ENCODE data around the gene NOTUM. TPM values are rescaled to one million over a fixed set of nuclear protein-coding genes. Genes with fewer than 3 reads are reported as not detected.

NOTUM gene
- total and polyA plus RNA-seq, 2 experiments from 2014 or later: 0.29 to 1.6 TPM

DNA sequence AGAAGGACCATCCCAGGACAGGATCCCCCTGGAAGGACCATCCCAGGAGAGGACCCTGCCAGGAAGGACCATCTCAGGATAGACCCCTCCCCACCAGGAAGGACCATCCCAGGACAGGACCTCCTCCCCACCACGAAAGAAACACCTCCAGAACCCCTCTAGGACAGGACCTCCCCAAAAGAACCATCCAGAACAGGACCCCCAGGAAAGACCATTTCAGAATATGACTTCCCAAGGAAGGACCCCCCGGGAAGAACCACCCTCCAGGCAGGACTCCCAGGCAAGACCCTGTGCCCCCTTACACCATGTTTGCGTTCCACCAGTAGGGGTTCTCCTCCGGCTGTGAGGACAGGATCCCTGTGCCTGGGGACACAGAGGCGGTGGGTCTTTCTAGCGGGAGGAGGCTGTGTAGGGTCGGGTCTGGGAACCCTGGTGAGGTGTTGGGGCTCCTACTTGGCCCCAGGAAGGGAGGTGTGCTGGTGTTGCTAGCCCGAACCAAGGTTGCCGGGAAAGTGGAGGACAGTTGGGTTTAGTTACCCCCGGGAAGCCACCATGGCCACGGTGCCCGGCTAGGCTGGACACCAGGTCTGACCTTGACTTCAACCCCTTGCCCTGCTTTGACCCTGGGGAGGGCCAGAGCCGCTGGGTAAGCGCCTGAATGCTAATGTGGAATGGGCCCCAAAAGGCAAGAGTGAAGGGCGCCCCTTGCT is 2.2 kb downstream of the NOTUM start:
- Mint-ChIP-seq H3K4me1 (no peaks in the 10 kb centered on the region; the same call in 2 of the 3 replicates), H3K9me3 (peaks cover 3% of the 10 kb centered on the region; the same call in 1 of the 3 replicates), H3K4me3 (peak overlapping the region; percentile 25; the same call in 1 of the 3 replicates), H3K36me3 (ENCODE audit: low read depth) (no peaks in the 10 kb centered on the region; the same call in 2 of the 3 replicates), H3K27me3 (ENCODE audit: insufficient read depth, low read depth, poor library complexity) (peaks cover 53% of the 10 kb centered on the region), H3K27ac (no peak overlapping the region)
- no peak overlapping the region for H3K27ac ChIP-seq (ENCODE audit: low read depth)
- H3F3A ChIP-seq (replicated peaks; ENCODE audit: low read depth): peaks cover 12% of the 10 kb centered on the region
- H3K79me2 ChIP-seq (replicated peaks; ENCODE audit: insufficient read depth): no peaks in the 10 kb centered on the region
- ATAC-seq (no peak), DNase-seq (ENCODE audit: low spot score) (no peak)
- TF ChIP-seq EZH2phosphoT487 (IDR thresholded peaks at IDR 0.05; ENCODE audit: unreplicated experiment) (no peak), POLR2AphosphoS5 (IDR thresholded peaks at IDR 0.05; ENCODE audit: low read depth) (no peak), STAT1 (IDR thresholded peaks at IDR 0.05; ENCODE audit: unreplicated experiment) (no peak), ZNF331 (CRISPR knock-in tag; IDR thresholded peaks at IDR 0.05; ENCODE audit: low read depth) (no peak), CREB1 (CRISPR knock-in tag; IDR thresholded peaks at IDR 0.05; ENCODE audit: low read depth) (no peak), JUNB (IDR thresholded peaks at IDR 0.05; ENCODE audit: unreplicated experiment) (no peak), EZH2 (IDR thresholded peaks at IDR 0.05; ENCODE audit: low read depth, unreplicated experiment) (no peak), NANOG (IDR thresholded peaks at IDR 0.05; ENCODE audit: borderline replicate concordance) (no peak), ZNF114 (CRISPR knock-in tag; IDR thresholded peaks at IDR 0.05) (no peak)
- TF ChIP-seq, protein P1, sequence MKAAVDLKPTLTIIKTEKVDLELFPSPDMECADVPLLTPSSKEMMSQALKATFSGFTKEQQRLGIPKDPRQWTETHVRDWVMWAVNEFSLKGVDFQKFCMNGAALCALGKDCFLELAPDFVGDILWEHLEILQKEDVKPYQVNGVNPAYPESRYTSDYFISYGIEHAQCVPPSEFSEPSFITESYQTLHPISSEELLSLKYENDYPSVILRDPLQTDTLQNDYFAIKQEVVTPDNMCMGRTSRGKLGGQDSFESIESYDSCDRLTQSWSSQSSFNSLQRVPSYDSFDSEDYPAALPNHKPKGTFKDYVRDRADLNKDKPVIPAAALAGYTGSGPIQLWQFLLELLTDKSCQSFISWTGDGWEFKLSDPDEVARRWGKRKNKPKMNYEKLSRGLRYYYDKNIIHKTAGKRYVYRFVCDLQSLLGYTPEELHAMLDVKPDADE (IDR thresholded peaks at IDR 0.05): no peak
- TF ChIP-seq, protein P2, sequence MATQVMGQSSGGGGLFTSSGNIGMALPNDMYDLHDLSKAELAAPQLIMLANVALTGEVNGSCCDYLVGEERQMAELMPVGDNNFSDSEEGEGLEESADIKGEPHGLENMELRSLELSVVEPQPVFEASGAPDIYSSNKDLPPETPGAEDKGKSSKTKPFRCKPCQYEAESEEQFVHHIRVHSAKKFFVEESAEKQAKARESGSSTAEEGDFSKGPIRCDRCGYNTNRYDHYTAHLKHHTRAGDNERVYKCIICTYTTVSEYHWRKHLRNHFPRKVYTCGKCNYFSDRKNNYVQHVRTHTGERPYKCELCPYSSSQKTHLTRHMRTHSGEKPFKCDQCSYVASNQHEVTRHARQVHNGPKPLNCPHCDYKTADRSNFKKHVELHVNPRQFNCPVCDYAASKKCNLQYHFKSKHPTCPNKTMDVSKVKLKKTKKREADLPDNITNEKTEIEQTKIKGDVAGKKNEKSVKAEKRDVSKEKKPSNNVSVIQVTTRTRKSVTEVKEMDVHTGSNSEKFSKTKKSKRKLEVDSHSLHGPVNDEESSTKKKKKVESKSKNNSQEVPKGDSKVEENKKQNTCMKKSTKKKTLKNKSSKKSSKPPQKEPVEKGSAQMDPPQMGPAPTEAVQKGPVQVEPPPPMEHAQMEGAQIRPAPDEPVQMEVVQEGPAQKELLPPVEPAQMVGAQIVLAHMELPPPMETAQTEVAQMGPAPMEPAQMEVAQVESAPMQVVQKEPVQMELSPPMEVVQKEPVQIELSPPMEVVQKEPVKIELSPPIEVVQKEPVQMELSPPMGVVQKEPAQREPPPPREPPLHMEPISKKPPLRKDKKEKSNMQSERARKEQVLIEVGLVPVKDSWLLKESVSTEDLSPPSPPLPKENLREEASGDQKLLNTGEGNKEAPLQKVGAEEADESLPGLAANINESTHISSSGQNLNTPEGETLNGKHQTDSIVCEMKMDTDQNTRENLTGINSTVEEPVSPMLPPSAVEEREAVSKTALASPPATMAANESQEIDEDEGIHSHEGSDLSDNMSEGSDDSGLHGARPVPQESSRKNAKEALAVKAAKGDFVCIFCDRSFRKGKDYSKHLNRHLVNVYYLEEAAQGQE (IDR thresholded peaks at IDR 0.05; ENCODE audit: unreplicated experiment): no peak
- TF ChIP-seq, protein P3, sequence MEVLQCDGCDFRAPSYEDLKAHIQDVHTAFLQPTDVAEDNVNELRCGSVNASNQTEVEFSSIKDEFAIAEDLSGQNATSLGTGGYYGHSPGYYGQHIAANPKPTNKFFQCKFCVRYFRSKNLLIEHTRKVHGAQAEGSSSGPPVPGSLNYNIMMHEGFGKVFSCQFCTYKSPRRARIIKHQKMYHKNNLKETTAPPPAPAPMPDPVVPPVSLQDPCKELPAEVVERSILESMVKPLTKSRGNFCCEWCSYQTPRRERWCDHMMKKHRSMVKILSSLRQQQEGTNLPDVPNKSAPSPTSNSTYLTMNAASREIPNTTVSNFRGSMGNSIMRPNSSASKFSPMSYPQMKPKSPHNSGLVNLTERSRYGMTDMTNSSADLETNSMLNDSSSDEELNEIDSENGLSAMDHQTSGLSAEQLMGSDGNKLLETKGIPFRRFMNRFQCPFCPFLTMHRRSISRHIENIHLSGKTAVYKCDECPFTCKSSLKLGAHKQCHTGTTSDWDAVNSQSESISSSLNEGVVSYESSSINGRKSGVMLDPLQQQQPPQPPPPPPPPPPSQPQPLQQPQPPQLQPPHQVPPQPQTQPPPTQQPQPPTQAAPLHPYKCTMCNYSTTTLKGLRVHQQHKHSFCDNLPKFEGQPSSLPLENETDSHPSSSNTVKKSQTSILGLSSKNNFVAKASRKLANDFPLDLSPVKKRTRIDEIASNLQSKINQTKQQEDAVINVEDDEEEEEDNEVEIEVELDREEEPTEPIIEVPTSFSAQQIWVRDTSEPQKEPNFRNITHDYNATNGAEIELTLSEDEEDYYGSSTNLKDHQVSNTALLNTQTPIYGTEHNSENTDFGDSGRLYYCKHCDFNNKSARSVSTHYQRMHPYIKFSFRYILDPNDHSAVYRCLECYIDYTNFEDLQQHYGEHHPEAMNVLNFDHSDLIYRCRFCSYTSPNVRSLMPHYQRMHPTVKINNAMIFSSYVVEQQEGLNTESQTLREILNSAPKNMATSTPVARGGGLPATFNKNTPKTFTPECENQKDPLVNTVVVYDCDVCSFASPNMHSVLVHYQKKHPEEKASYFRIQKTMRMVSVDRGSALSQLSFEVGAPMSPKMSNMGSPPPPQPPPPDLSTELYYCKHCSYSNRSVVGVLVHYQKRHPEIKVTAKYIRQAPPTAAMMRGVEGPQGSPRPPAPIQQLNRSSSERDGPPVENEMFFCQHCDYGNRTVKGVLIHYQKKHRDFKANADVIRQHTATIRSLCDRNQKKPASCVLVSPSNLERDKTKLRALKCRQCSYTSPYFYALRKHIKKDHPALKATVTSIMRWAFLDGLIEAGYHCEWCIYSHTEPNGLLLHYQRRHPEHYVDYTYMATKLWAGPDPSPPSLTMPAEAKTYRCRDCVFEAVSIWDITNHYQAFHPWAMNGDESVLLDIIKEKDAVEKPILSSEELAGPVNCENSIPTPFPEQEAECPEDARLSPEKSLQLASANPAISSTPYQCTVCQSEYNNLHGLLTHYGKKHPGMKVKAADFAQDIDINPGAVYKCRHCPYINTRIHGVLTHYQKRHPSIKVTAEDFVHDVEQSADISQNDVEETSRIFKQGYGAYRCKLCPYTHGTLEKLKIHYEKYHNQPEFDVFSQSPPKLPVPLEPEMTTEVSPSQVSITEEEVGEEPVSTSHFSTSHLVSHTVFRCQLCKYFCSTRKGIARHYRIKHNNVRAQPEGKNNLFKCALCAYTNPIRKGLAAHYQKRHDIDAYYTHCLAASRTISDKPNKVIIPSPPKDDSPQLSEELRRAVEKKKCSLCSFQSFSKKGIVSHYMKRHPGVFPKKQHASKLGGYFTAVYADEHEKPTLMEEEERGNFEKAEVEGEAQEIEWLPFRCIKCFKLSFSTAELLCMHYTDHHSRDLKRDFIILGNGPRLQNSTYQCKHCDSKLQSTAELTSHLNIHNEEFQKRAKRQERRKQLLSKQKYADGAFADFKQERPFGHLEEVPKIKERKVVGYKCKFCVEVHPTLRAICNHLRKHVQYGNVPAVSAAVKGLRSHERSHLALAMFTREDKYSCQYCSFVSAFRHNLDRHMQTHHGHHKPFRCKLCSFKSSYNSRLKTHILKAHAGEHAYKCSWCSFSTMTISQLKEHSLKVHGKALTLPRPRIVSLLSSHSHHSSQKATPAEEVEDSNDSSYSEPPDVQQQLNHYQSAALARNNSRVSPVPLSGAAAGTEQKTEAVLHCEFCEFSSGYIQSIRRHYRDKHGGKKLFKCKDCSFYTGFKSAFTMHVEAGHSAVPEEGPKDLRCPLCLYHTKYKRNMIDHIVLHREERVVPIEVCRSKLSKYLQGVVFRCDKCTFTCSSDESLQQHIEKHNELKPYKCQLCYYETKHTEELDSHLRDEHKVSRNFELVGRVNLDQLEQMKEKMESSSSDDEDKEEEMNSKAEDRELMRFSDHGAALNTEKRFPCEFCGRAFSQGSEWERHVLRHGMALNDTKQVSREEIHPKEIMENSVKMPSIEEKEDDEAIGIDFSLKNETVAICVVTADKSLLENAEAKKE (CRISPR knock-in tag; IDR thresholded peaks at IDR 0.05): no peak
- TF ChIP-seq, protein P4, sequence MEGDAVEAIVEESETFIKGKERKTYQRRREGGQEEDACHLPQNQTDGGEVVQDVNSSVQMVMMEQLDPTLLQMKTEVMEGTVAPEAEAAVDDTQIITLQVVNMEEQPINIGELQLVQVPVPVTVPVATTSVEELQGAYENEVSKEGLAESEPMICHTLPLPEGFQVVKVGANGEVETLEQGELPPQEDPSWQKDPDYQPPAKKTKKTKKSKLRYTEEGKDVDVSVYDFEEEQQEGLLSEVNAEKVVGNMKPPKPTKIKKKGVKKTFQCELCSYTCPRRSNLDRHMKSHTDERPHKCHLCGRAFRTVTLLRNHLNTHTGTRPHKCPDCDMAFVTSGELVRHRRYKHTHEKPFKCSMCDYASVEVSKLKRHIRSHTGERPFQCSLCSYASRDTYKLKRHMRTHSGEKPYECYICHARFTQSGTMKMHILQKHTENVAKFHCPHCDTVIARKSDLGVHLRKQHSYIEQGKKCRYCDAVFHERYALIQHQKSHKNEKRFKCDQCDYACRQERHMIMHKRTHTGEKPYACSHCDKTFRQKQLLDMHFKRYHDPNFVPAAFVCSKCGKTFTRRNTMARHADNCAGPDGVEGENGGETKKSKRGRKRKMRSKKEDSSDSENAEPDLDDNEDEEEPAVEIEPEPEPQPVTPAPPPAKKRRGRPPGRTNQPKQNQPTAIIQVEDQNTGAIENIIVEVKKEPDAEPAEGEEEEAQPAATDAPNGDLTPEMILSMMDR (conservative IDR thresholded peaks at IDR 0.05; ENCODE audit: low read depth in 2 of 2): no peak
- H3K36me3 ChIP-seq (ENCODE audit: insufficient read depth): no peaks in the 10 kb centered on the region
- H3K4me2 ChIP-seq: peak overlapping the region; percentile 68
- H3K9me2 ChIP-seq (ENCODE audit: insufficient read depth): no peaks in the 10 kb centered on the region
- H3K4me3 ChIP-seq: peak overlapping the region; percentile 48; the same call in 1 of the 2 replicates
- peaks cover 68% of the 10 kb centered on the region for H3K27me3 ChIP-seq (ENCODE audit: insufficient read depth)
- peaks cover 5% of the 10 kb centered on the region; the same call in 1 of the 2 replicates for H3K4me1 ChIP-seq (ENCODE audit: insufficient read depth)
- H2AFZ ChIP-seq: no peak overlapping the region
- 0 out of 2 replicates have a peak, but pooled peaks cover 6% of the 10 kb centered on the region for H4K20me1 ChIP-seq (replicated peaks; ENCODE audit: insufficient read depth)

Measured in GM23338 (cell line).